Ovary (tissue), 3 donors: ENCODE measurements around the gene TTC13.

ENCODE experiments used
- EP300 ChIP-seq: sonication (generic); formaldehyde crosslinking; IDR thresholded peaks from one replicate; pipeline ENCODE4 v1.6.1; 2017; ENCODE audit warnings: antibody characterized with exemption
- POLR2A ChIP-seq: fragments of 450-650 bp; IDR thresholded peaks from one replicate; pipeline ENCODE4 v1.6.1; 2017; ENCODE audit warnings: antibody characterized with exemption, mild to moderate bottlenecking, moderate library complexity
- TF ChIP-seq, protein P1 (sequence below), 3 donors: fragments of 450-650 bp in 2 of 3; fragments of 200-600 bp in 1 of 3; IDR thresholded peaks; one replicate each; pipeline versions ENCODE4 v1.5.1 to v1.8.0; 2016 to 2022; ENCODE audit warnings: antibody characterized with exemption in 3 of 3, mild to moderate bottlenecking in 1 of 3
- donor health status: DM: no; HTN: no; CAD: no.

DNA sequence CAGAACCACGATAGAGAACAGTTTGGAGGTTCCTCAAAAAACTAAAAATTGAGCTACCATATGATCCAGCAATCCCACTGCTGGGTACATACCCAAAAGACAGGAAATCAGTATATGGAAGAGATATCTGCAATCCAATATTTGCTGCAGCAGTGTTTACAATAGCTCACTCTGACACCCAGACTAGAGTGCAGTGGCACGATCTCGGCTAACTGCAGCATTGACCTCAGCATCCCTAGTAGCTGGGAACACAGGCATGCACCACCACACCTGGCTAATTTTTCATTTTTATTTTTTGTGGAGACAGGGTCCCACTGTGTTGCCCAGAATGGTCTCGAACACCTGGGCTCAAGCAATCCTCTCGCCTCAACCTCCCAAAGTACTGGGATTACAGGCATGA lies 13.1 kb downstream of the TTC13 start:
- TF ChIP-seq, protein P1, sequence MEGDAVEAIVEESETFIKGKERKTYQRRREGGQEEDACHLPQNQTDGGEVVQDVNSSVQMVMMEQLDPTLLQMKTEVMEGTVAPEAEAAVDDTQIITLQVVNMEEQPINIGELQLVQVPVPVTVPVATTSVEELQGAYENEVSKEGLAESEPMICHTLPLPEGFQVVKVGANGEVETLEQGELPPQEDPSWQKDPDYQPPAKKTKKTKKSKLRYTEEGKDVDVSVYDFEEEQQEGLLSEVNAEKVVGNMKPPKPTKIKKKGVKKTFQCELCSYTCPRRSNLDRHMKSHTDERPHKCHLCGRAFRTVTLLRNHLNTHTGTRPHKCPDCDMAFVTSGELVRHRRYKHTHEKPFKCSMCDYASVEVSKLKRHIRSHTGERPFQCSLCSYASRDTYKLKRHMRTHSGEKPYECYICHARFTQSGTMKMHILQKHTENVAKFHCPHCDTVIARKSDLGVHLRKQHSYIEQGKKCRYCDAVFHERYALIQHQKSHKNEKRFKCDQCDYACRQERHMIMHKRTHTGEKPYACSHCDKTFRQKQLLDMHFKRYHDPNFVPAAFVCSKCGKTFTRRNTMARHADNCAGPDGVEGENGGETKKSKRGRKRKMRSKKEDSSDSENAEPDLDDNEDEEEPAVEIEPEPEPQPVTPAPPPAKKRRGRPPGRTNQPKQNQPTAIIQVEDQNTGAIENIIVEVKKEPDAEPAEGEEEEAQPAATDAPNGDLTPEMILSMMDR (IDR thresholded peaks at IDR 0.05) = no peak
- no peak for TF ChIP-seq POLR2A
- no peak for TF ChIP-seq EP300
